Measurements from ENCODE around the gene CA11.

DNA sequence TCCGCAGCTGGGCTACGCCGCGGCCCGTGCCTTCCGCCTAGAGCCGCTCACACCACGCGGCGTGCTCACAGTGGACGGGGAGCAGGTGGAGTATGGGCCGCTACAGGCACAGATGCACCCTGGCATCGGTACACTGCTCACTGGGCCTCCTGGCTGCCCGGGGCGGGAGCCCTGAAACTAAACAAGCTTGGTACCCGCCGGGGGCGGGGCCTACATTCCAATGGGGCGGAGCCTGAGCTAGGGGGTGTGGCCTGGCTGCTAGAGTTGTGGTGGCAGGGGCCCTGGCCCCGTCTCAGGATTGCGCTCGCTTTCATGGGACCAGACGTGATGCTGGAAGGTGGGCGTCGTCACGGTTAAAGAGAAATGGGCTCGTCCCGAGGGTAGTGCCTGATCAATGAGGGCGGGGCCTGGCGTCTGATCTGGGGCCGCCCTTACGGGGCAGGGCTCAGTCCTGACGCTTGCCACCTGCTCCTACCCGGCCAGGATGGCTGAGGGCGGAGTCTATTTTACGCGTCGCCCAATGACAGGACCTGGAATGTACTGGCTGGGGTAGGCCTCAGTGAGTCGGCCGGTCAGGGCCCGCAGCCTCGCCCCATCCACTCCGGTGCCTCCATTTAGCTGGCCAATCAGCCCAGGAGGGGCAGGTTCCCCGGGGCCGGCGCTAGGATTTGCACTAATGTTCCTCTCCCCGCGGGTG lies 16.2 kb downstream of the CA11 start:
- TF ChIP-seq POLR2A (IDR thresholded peaks at IDR 0.05; ENCODE audit: low read depth, low read length) (no peak; the same call in 1 of the 2 replicates), POLR2AphosphoS5 (IDR thresholded peaks at IDR 0.05; ENCODE audit: low read depth, low read length) (no peak), TAF1 (IDR thresholded peaks at IDR 0.05; ENCODE audit: borderline replicate concordance, low read depth, low read length) (no peak)

All from GM12892 (cell line).